Panc1 (cell line): ENCODE data around the gene CSMD2. TPM values are rescaled to one million over a fixed set of nuclear protein-coding genes. Genes with fewer than 3 reads are reported as not detected.

Source experiments
- ATAC-seq: fragments of 200-7000 bp; cut with Tn5 transposase; 2 replicates; pipeline ENCODE4 v1.9.1; 2020; ENCODE audit warnings: mild to moderate bottlenecking, moderate library complexity
- BruUV-seq: library from RNA; stranded (reverse); fragments of 400-500 nt; replicated peaks from 2 replicates; lab custom pipeline; 2021; lab: Mats Ljungman, UMichigan
- CTCF ChIA-PET: fragments of 300-600 bp; sonication (Branson Sonifier 250); formaldehyde crosslinking; loops from one replicate; lab custom pipeline; 2022; ENCODE audit warnings: antibody characterized with exemption; lab: Charles Lee
- POLR2A ChIA-PET: fragments of 300-600 bp; sonication (Branson Sonifier 250); formaldehyde crosslinking; loops from one replicate; lab custom pipeline; 2022; ENCODE audit warnings: antibody characterized with exemption; lab: Charles Lee
- DNase-seq: peaks from one replicate; pipeline ENCODE4 v3.0.0-alpha.2; 2010; ENCODE audit warnings: low read depth, low spot score
- H3K27ac ChIP-seq: 2 replicates; pipeline ENCODE4 v1.5.1; 2011; ENCODE audit warnings: mild to moderate bottlenecking, low read length, inconsistent platforms
- H3K27me3 ChIP-seq: fragments of 200-500 bp; sonication (Bioruptor generic); 2 replicates; pipeline ENCODE4 v1.6.0; 2014; ENCODE audit warnings: low read length, inconsistent platforms; ENCODE audit not compliant: control insufficient read depth, insufficient read depth
- H3K36me3 ChIP-seq: fragments of 200-500 bp; sonication (Bioruptor generic); 2 replicates; pipeline ENCODE4 v1.5.1; 2014; ENCODE audit warnings: inconsistent platforms, mild to moderate bottlenecking, low read length, moderate library complexity; ENCODE audit not compliant: control insufficient read depth, insufficient read depth
- H3K4me1 ChIP-seq: 2 replicates; pipeline ENCODE4 v1.5.1; 2011; ENCODE audit warnings: inconsistent platforms, mild to moderate bottlenecking, low read length, moderate library complexity; ENCODE audit not compliant: control insufficient read depth, insufficient read depth
- H3K4me3 ChIP-seq, 2 experiments: 2 replicates each; pipeline ENCODE4 v1.5.1; 2011 to 2012; ENCODE audit warnings: low read depth in 2 of 2, low read length in 2 of 2, mild to moderate bottlenecking in 2 of 2, inconsistent platforms in 1 of 2, moderate library complexity in 1 of 2
- H3K9me3 ChIP-seq: fragments of 200-500 bp; sonication (Bioruptor generic); 2 replicates; pipeline ENCODE4 v1.5.1; 2014; ENCODE audit warnings: low read depth, mild to moderate bottlenecking, inconsistent platforms, low read length, moderate library complexity; ENCODE audit not compliant: control insufficient read depth, insufficient read depth
- POLR2AphosphoS5 ChIP-seq: IDR thresholded peaks from 2 replicates; pipeline ENCODE4 v1.6.1; 2012; ENCODE audit warnings: mild to moderate bottlenecking, low read depth, low read length, moderate library complexity
- SIN3A ChIP-seq: IDR thresholded peaks from 2 replicates; pipeline ENCODE4 v1.6.1; 2012; ENCODE audit warnings: low read depth, mild to moderate bottlenecking, low read length, moderate library complexity, borderline replicate concordance; ENCODE audit not compliant: insufficient read depth
- TCF7L2 ChIP-seq: IDR thresholded peaks from 2 replicates; pipeline ENCODE4 v1.6.1; 2011; ENCODE audit warnings: mild to moderate bottlenecking, low read depth, low read length, inconsistent platforms
- in situ Hi-C: cut with HindIII; loops from 2 replicates; pipeline ENCODE4 v1.10.0; 2016; ENCODE audit warnings: low sequenced_read_pairs, low pct_unique_long_range_greater_than_20kb
- intact Hi-C: fragments of 100-400 bp; cut with micrococcal nuclease; formaldehyde crosslinking; loops from one replicate; pipeline ENCODE4 v1.10.0; 2022; ENCODE audit not compliant: unreplicated experiment
- total RNA-seq: library from RNA; stranded (reverse); gene quantifications from one replicate; pipeline ENCODE4 v1.2.1, GENCODE V29; 2021; ENCODE audit not compliant: unreplicated experiment
- TF ChIP-seq, protein P1 (sequence below): fragments of 450-650 bp; IDR thresholded peaks from 2 replicates; pipeline ENCODE4 v1.5.1; 2017; ENCODE audit warnings: mild to moderate bottlenecking
- TF ChIP-seq, protein P2 (sequence below), 2 experiments: IDR thresholded peaks; 2 replicates each; pipeline ENCODE4 v1.6.1; 2011 to 2012; ENCODE audit warnings: low read depth in 2 of 2, control low read depth in 1 of 2, low read length in 1 of 2, mild to moderate bottlenecking in 1 of 2, moderate library complexity in 1 of 2; ENCODE audit not compliant: insufficient read depth in 1 of 2

The CSMD2 gene
- total RNA-seq, 1 experiment from 2014 or later = not detected

DNA sequence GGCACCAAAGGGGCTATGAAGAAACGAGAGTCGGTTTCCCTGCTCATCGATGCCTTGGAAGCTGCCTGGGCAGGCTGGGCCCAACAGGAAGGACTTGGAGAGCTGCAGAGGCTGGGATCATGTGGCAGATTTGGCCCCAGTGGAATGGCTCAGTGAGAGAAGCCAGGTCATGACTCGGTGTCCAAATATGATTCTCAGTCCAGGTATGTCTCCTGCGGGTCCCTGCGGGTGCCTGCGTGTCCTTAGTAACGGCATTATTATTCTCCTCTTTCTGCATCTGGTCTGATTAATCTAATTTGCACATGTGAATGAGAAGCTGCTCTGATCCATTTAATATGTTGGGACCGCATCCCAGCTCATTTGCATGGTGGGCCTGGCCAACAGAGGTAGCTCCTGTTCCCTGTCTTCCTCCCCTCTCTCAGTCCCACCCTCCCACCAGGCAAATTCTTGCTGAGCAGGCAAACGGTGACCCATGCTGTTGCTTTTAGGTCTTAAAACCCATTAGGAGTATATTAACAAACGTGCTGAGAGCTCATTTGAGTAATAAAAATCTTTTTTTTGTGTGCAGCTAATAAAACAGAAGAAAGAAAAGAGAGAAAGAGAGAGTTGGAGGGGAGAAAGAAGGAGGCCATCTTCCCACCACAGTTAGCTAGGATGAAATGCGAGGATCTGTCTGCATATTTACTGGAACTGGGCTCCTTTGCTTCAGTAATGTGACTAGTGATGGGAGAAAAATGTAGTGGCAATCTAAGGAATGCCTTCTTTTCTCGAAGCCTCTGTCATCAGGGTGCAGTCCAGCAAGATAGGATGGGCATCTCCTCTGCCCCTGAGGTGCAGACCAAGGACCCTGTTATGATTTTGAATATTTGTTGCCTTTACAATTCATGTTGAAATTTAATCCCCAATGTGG is 167.6 kb downstream of the CSMD2 start:
- Histone ChIP-seq H3K4me1 (no peaks in the 10 kb centered on the region), H3K4me3 (no peak overlapping the region), H3K9me3 (no peaks in the 10 kb centered on the region), H3K27ac (no peak overlapping the region), H3K27me3 (no peaks in the 10 kb centered on the region), H3K36me3 (no peaks in the 10 kb centered on the region)
- in situ Hi-C loops (no loop called here), intact Hi-C loops (no loop called here)
- DNase-seq (no peak), ATAC-seq (no peak)
- POLR2A ChIA-PET = no interaction called here
- CTCF ChIA-PET = no interaction called here
- no peak for TF ChIP-seq TCF7L2
- TF ChIP-seq, protein P1, sequence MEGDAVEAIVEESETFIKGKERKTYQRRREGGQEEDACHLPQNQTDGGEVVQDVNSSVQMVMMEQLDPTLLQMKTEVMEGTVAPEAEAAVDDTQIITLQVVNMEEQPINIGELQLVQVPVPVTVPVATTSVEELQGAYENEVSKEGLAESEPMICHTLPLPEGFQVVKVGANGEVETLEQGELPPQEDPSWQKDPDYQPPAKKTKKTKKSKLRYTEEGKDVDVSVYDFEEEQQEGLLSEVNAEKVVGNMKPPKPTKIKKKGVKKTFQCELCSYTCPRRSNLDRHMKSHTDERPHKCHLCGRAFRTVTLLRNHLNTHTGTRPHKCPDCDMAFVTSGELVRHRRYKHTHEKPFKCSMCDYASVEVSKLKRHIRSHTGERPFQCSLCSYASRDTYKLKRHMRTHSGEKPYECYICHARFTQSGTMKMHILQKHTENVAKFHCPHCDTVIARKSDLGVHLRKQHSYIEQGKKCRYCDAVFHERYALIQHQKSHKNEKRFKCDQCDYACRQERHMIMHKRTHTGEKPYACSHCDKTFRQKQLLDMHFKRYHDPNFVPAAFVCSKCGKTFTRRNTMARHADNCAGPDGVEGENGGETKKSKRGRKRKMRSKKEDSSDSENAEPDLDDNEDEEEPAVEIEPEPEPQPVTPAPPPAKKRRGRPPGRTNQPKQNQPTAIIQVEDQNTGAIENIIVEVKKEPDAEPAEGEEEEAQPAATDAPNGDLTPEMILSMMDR = no peak
- no peak for TF ChIP-seq SIN3A
- no peak for TF ChIP-seq POLR2AphosphoS5
- no TSS peak for BruUV-seq

- POLR2A ChIA-PET = interaction anchor here (0.6 kb wide), 1 partner anchor 119 kb away, joined by 3 read pairs; no protein-coding TSS in a partner anchor
- in situ Hi-C loops = no loop called here
- no TSS peak for BruUV-seq
Measured at GRCh38 chr1:33996281-33996680, 168.7 kb downstream of the CSMD2 start.

More at GRCh38 chr1:33996281-33996680, 168.7 kb downstream of the CSMD2 start:
- CTCF ChIA-PET = no interaction called here
- DNase-seq = no peak
- no peaks in the 10 kb centered on the region for H3K9me3 ChIP-seq
- intact Hi-C loops = no loop called here
- no peak overlapping the region for H3K27ac ChIP-seq
- H3K36me3 ChIP-seq = no peaks in the 10 kb centered on the region
- TF ChIP-seq POLR2AphosphoS5 (no peak), TCF7L2 (no peak), SIN3A (no peak)
- TF ChIP-seq, protein P2, sequence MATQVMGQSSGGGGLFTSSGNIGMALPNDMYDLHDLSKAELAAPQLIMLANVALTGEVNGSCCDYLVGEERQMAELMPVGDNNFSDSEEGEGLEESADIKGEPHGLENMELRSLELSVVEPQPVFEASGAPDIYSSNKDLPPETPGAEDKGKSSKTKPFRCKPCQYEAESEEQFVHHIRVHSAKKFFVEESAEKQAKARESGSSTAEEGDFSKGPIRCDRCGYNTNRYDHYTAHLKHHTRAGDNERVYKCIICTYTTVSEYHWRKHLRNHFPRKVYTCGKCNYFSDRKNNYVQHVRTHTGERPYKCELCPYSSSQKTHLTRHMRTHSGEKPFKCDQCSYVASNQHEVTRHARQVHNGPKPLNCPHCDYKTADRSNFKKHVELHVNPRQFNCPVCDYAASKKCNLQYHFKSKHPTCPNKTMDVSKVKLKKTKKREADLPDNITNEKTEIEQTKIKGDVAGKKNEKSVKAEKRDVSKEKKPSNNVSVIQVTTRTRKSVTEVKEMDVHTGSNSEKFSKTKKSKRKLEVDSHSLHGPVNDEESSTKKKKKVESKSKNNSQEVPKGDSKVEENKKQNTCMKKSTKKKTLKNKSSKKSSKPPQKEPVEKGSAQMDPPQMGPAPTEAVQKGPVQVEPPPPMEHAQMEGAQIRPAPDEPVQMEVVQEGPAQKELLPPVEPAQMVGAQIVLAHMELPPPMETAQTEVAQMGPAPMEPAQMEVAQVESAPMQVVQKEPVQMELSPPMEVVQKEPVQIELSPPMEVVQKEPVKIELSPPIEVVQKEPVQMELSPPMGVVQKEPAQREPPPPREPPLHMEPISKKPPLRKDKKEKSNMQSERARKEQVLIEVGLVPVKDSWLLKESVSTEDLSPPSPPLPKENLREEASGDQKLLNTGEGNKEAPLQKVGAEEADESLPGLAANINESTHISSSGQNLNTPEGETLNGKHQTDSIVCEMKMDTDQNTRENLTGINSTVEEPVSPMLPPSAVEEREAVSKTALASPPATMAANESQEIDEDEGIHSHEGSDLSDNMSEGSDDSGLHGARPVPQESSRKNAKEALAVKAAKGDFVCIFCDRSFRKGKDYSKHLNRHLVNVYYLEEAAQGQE (IDR thresholded peaks at IDR 0.05; ENCODE audit: insufficient read depth in 1 of 2, low read depth in 2 of 2, low read length in 1 of 2) = no peak
- TF ChIP-seq, protein P1 = no peak
- H3K4me3 ChIP-seq = no peak overlapping the region
- no peak for ATAC-seq
- H3K4me1 ChIP-seq = no peaks in the 10 kb centered on the region
- H3K27me3 ChIP-seq = no peaks in the 10 kb centered on the region
